Transverse colon (tissue), 4 donors: Measurements from ENCODE around the gene DCPS. TPM values are rescaled to one million over a fixed set of nuclear protein-coding genes. Genes with fewer than 3 reads are reported as not detected.
A peak's percentile ranks its signal among the peaks of the same experiment; 100 is the strongest.
"Not testable (repeated sequence)": the region's sequence is repeated elsewhere in the genome, so short reads cannot be mapped to it uniquely, and the experiment has no call there.

Experiments
- DNase-seq: peaks from one replicate; pipeline ENCODE4 v3.0.0-alpha.2; 2019
- H3K27ac ChIP-seq, 4 donors: fragments of 200-600 bp; sonication (generic); 2 replicates each; pipeline ENCODE4 v1.5.1; 2016 to 2018; ENCODE audit warnings: inconsistent platforms in 4 of 4
- H3K27me3 ChIP-seq: fragments of 200-600 bp; sonication (generic); 2 replicates; pipeline ENCODE4 v1.5.1; 2017; ENCODE audit warnings: inconsistent platforms
- H3K36me3 ChIP-seq, 4 donors: fragments of 200-600 bp; sonication (generic); 2 replicates each; pipeline ENCODE4 v1.5.1; 2017 to 2019; ENCODE audit warnings: inconsistent platforms in 4 of 4
- H3K4me1 ChIP-seq, 4 donors: fragments of 200-600 bp; sonication (generic); 2 replicates each; pipeline ENCODE4 v1.5.1; 2017 to 2020; ENCODE audit warnings: inconsistent platforms in 4 of 4
- H3K4me3 ChIP-seq, 4 donors: fragments of 200-600 bp; sonication (generic); 1 replicate in 1 of 4; 2 replicates in 3 of 4; pipeline versions ENCODE4 v1.5.1 to v1.6.1; 2017 to 2019; ENCODE audit warnings: inconsistent platforms in 4 of 4
- H3K9me3 ChIP-seq, 2 donors: fragments of 200-600 bp; sonication (generic); 2 replicates each; pipeline ENCODE4 v1.5.1; 2017 to 2019; ENCODE audit warnings: inconsistent platforms in 2 of 2
- EP300 ChIP-seq: sonication (generic); formaldehyde crosslinking; IDR thresholded peaks from one replicate; pipeline ENCODE4 v1.6.1; 2017; ENCODE audit warnings: antibody characterized with exemption, low read depth
- POLR2A ChIP-seq: fragments of 450-650 bp; IDR thresholded peaks from one replicate; pipeline ENCODE4 v1.6.1; 2016; ENCODE audit warnings: antibody characterized with exemption, mild to moderate bottlenecking, moderate library complexity
- POLR2AphosphoS5 ChIP-seq, 3 donors: sonication (generic); formaldehyde crosslinking; IDR thresholded peaks; one replicate each; pipeline ENCODE4 v1.6.1; 2016; ENCODE audit warnings: antibody characterized with exemption in 3 of 3
- whole genome bisulfite sequencing, 2 donors: methylation state at CpG; one replicate each; pipeline ENCODE4 v1.1.5; 2018; ENCODE audit warnings: low coverage in 1 of 2; 5-methylcytosine and 5-hydroxymethylcytosine counted together
- in situ Hi-C, 4 donors: fragments of 200-750 bp; cut with MboI; loops; one replicate each; pipeline versions ENCODE4 v1.15.0 to v1.15.1; 2017; ENCODE audit warnings: low sequenced_read_pairs in 3 of 4, low pct_ligation_motif_present in 1 of 4, low pct_unique_long_range_greater_than_20kb in 1 of 4
- intact Hi-C: fragments of 100-400 bp; cut with DNase I; formaldehyde crosslinking; loops from one replicate; pipeline ENCODE4 v1.15.1; 2023; ENCODE audit warnings: low total_unique reads
- total RNA-seq, 4 donors: library from RNA; depleted of rRNA; stranded (reverse); fragments of >200 nt; gene quantifications; one replicate each; pipeline ENCODE4 v1.1.0, GENCODE V29; 2016
- TF ChIP-seq, protein P1 (sequence below), 5 experiments: fragments of 200-600 bp in 3 of 5; fragments of 450-650 bp in 2 of 5; sonication (generic) in 3 of 5; IDR thresholded peaks; 1 replicate in 2 of 5; 2 replicates in 3 of 5; pipeline ENCODE4 v1.5.1; 2016 to 2017; ENCODE audit warnings: antibody characterized with exemption in 5 of 5, inconsistent platforms in 3 of 5, mild to moderate bottlenecking in 2 of 5, moderate library complexity in 1 of 5

DCPS gene, protein sequence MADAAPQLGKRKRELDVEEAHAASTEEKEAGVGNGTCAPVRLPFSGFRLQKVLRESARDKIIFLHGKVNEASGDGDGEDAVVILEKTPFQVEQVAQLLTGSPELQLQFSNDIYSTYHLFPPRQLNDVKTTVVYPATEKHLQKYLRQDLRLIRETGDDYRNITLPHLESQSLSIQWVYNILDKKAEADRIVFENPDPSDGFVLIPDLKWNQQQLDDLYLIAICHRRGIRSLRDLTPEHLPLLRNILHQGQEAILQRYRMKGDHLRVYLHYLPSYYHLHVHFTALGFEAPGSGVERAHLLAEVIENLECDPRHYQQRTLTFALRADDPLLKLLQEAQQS
- total RNA-seq = 10 to 100 TPM in 3 of 4 donors, under 1 TPM in 1; 0.40 to 13.7 (median 11.3) TPM

DNA sequence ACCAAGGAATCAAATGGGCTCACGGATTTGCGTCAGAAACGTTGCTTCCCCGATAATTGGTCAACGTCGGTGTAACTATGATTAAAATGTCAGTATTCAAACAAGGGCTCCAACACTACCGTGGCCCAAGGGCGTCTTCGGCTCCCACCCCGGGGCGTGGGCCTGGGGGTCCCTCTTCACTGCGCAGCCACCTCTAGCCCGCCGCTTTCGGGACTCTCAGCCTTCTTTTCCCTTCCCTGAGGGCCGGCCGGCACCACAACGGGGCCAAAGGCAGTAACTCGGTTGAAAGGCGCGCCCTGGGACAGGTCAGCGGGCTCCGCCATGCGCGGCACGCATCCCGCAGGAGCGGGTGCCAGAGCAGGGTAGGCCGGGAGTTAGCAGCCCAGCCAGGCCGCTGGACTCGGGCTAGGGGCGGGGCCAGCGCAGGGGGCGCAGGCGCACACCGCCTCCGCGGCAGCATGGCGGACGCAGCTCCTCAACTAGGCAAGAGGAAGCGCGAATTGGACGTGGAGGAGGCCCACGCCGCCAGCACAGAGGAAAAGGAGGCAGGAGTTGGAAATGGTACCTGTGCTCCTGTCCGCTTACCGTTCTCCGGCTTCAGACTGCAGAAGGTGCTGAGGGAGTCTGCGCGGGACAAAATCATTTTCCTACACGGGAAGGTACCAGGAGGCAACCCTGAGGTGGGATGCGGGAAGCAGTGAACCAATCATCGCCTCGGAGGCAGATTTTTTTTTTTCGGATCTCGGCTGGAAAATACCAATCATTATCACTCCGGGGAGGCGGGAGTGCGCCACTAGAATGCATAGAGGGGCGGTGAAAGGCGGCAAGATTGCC is at the start of gene DCPS:
DCPS (plus strand) TSS at position 438 of the 834 bp plus-strand sequence; CDS start at position 459, 21 bp downstream.
- peak; percentile 92 for DNase-seq
- in situ Hi-C loops = loop anchor here in 2 of 4 donors (25.0 kb wide), 2 partner anchors 108 to 183 kb away; no protein-coding TSS in a partner anchor
- H3K9me3 ChIP-seq = no peaks in the 10 kb centered on the region
- H3K27me3 ChIP-seq = no peaks in the 10 kb centered on the region
- TF ChIP-seq EP300 (no peak), POLR2A (peak; percentile 82), POLR2AphosphoS5 (IDR thresholded peaks at IDR 0.05) (peak; percentile 50 to 88 (median 84))
- TF ChIP-seq, protein P1, sequence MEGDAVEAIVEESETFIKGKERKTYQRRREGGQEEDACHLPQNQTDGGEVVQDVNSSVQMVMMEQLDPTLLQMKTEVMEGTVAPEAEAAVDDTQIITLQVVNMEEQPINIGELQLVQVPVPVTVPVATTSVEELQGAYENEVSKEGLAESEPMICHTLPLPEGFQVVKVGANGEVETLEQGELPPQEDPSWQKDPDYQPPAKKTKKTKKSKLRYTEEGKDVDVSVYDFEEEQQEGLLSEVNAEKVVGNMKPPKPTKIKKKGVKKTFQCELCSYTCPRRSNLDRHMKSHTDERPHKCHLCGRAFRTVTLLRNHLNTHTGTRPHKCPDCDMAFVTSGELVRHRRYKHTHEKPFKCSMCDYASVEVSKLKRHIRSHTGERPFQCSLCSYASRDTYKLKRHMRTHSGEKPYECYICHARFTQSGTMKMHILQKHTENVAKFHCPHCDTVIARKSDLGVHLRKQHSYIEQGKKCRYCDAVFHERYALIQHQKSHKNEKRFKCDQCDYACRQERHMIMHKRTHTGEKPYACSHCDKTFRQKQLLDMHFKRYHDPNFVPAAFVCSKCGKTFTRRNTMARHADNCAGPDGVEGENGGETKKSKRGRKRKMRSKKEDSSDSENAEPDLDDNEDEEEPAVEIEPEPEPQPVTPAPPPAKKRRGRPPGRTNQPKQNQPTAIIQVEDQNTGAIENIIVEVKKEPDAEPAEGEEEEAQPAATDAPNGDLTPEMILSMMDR (IDR thresholded peaks at IDR 0.05) = no peak
- intact Hi-C loops = no loop called here
- peak within 1 kb of the TSS; percentile 85 to 93 (median 88) for H3K27ac ChIP-seq
- H3K36me3 ChIP-seq = no peaks in the 10 kb centered on the region
- peaks cover 4 to 21% (median 11%) of the 10 kb centered on the region in 4 donors for H3K4me1 ChIP-seq
- peak within 1 kb of the TSS; percentile 32 to 68 (median 50) for H3K4me3 ChIP-seq
- 5 to 19% methylated on average over 9 to 59 of the region's 61 CpGs for WGBS, 2 donors

DNA sequence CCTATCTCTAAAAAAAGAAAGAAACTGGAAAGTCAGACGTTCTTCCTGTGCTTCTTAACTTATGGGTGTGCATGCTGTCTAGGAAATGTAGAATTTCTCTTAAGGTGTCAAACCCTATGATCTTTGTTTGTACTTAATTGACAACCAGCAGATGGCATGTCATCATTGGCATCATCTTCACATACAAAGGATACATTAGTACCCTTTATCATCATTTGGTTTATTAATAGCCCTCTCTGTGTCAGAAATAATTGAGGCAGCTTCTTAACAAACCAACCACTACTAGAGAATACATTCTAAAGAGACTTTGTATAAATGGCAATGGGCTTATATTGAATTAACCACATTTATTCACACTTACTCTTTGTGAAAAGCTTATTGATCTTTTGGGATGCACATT is 49.0 kb upstream of the DCPS start:
- H3K27me3 ChIP-seq = no peaks in the 10 kb centered on the region
- H3K27ac ChIP-seq = no peak overlapping the region
- no peak for DNase-seq
- TF ChIP-seq EP300 (no peak), POLR2A (no peak), POLR2AphosphoS5 (IDR thresholded peaks at IDR 0.05) (no peak)
- TF ChIP-seq, protein P1 (IDR thresholded peaks at IDR 0.05) = no peak
- H3K9me3 ChIP-seq = no peaks in the 10 kb centered on the region
- no peak overlapping the region for H3K4me3 ChIP-seq
- H3K4me1 ChIP-seq = no peaks in the 10 kb centered on the region
- in situ Hi-C loops (no loop called here), intact Hi-C loops (no loop called here)
- H3K36me3 ChIP-seq = peaks cover 0 to 27% (median 8%) of the 10 kb centered on the region in 4 donors
- 67 to 68% methylated on average over 1 of the region's 1 CpG for WGBS, 2 donors

DNA sequence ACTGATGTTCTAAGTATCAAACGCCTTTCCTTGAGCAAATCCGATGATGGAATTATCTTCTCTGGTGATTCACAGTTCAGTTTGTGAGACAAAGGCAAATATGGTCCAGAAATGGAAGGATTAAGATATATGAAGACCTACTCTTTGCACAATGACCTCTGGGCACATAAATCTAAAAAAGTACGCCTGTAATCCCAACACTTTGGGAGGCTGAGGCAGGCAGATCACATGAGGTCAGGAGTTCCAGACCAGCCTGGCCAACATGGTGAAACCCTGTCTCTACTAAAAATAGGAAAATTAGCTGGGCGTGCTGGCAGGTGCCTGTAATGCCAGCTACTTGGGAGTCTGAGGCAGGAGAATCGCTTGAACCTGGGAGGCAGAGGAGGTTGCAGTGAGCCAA is 48.4 kb upstream of the DCPS start:
- H3K4me1 ChIP-seq, H3K27me3 ChIP-seq, H3K27ac ChIP-seq, intact Hi-C loops, H3K9me3 ChIP-seq, H3K4me3 ChIP-seq, in situ Hi-C loops, DNase-seq: not testable (repeated sequence)
- 92 to 100% methylated on average over 2 to 5 of the region's 5 CpGs for WGBS, 2 donors
- H3K36me3 ChIP-seq = peaks cover 0 to 27% (median 8%) of the 10 kb centered on the region in 4 donors

DNA sequence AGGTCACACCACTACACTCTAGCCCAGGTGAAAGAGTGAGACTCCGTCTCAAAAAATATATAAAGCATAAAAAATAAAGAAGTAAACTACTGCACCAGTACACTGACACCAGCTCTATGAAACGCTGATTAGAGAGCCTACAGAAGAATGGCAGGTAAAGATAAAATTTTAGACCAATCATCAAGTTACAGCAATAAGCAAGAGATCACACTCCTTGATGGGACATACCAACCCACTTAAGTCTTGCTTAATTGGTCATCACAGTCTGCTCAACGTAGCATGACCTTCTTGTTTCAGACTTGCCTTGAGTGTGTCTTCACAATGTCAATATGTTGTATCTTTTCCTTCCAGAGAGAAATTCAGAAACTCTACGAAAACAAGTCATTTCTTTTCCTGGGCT is 47.6 kb upstream of the DCPS start:
- TF ChIP-seq POLR2A (no peak), EP300 (no peak), POLR2AphosphoS5 (IDR thresholded peaks at IDR 0.05) (no peak)
- TF ChIP-seq, protein P1 (IDR thresholded peaks at IDR 0.05) = no peak
- no peaks in the 10 kb centered on the region for H3K27me3 ChIP-seq
- no peak overlapping the region for H3K4me3 ChIP-seq
- in situ Hi-C loops = no loop called here
- H3K36me3 ChIP-seq = peaks cover 0 to 23% (median 8%) of the 10 kb centered on the region in 4 donors
- intact Hi-C loops = no loop called here
- 93 to 100% methylated on average over 2 to 4 of the region's 4 CpGs for WGBS, 2 donors
- no peak overlapping the region for H3K27ac ChIP-seq
- no peak for DNase-seq
- H3K9me3 ChIP-seq = no peaks in the 10 kb centered on the region
- H3K4me1 ChIP-seq = no peaks in the 10 kb centered on the region
